C4-2B (cell line): ENCODE data around the gene ZNF804B.

Experiments used
- ZFX ChIP-seq: fragments of 450-650 bp; IDR thresholded peaks from 2 replicates; pipeline ENCODE4 v1.6.1; 2017
- TF ChIP-seq, protein P1 (sequence below): fragments of 450-650 bp; conservative IDR thresholded peaks from 2 replicates; pipeline ENCODE4 v1.5.1; 2017; ENCODE audit warnings: mild to moderate bottlenecking

DNA sequence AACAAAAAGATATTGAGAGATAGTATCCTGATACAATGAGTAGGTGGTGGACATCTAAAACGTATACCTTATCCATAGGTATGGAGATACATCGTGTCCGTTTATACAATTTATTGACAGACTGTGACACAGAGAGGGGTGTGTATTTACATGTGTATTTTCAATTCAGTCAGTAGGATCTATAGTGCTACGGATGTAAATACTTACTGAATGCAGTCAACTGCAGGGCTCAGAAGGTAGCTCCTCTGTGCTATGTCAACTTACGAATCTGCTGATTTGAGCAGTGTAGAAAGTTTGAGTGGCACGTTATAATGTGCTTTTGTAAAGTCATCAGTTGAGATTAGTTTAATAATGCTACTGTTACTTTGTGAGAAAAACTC lies 626 bp downstream of the ZNF804B start:
- TF ChIP-seq, protein P1, sequence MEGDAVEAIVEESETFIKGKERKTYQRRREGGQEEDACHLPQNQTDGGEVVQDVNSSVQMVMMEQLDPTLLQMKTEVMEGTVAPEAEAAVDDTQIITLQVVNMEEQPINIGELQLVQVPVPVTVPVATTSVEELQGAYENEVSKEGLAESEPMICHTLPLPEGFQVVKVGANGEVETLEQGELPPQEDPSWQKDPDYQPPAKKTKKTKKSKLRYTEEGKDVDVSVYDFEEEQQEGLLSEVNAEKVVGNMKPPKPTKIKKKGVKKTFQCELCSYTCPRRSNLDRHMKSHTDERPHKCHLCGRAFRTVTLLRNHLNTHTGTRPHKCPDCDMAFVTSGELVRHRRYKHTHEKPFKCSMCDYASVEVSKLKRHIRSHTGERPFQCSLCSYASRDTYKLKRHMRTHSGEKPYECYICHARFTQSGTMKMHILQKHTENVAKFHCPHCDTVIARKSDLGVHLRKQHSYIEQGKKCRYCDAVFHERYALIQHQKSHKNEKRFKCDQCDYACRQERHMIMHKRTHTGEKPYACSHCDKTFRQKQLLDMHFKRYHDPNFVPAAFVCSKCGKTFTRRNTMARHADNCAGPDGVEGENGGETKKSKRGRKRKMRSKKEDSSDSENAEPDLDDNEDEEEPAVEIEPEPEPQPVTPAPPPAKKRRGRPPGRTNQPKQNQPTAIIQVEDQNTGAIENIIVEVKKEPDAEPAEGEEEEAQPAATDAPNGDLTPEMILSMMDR, result no peak
- no peak for TF ChIP-seq ZFX
